GM18861 (cell line): ENCODE measurements around the gene UBR4.
"Not testable (repeated sequence)": the region's sequence is repeated elsewhere in the genome, so short reads cannot be mapped to it uniquely, and the experiment has no call there.

Source experiments
- ATAC-seq: cut with Tn5 transposase; IDR thresholded peaks from one replicate; pipeline ENCODE4 v1.9.1; 2021; ENCODE audit not compliant: unreplicated experiment

UBR4 gene

DNA sequence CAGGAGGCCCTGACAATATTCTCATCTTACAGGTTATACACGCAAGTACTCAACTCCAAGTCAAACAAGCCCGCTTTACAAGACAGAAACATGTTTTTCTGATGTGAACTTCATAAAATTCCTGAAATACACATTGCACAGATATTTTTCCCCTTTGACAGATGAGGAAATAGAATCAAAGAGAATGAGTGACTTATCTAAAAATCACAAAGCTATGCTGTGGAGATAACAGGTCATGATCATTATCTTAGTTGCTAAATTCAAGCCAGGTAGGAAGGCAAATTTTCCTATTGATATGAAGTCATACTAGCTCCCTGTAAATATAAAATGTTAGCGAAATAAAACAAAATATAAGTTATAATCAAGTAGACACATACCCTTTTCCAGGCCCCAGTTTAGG lies 18.3 kb downstream of the UBR4 start:
- ATAC-seq, result no peak

DNA sequence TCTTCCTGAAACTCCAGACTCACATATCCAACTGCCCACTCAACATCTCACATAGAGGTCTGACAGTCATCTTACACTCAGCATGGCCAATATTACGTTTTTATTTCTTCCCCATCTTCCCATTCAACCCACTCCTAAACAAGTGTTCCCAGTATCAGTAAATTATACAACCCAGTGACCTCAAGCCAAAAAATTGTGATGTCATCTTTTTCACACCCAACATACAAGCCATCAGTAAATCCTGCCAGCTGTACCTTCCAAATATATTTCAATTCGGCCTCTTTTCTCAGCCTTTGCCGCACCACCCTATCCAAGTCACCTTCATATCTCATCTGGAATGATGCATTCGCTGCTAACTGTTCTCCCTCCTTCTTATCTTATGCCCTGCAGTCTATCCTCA lies 19.6 kb downstream of the UBR4 start:
- ATAC-seq, result no peak

DNA sequence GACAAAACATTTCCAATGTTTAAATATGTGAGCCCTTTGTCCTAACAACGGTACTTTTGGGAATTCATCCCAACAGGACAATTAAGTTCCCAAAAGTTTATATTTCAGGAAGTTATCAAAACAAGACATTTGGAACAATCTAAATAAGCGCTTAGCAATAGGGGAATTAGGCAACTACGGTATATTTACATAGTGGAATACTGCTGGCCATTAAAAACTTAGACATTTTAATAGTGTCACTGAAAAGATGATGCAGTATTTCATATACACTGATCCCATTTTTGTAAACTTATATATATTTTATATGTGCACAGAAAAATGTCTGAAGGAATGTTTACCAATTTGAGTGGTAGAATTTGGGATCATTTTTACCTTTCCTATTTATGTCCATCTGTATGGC lies 20.8 kb downstream of the UBR4 start:
- no peak for ATAC-seq

DNA sequence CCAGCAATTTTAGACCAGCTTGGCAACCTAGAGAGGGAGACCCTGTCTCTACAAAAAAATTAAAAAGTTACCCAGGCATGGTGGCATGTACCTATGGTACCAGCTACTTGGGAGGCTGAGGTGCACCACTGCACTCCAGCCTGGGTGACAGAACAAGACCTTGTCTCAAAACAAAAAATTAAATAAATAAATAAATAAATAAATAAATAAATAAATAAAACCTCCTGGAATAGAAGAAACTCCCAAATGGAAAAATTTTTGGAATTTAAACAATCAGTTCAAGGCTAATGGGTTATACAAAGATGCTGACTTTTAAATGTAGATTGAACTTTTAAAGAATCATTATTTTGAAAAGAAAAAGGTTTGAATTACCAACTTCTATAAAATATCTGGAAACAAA lies 22.2 kb downstream of the UBR4 start:
- no peak for ATAC-seq

DNA sequence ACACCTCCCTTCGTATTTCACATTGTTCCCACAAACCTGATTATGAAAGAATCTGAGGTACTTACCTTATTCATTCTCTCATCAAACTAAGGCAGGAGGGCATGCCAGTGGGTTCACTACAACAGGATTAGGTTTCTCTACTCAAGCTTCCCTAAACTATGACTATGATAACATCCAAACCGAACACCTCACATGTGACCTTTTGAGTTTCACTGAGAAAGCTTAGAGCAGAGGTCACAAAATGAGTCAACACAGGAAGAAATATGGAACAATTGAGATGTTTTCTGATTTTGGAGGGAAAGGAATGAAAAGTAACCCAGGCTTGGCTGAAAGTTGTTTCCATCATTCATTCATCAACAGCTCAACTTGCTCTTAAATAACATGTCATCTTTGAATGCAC lies 24.1 kb downstream of the UBR4 start:
- ATAC-seq, result no peak

DNA sequence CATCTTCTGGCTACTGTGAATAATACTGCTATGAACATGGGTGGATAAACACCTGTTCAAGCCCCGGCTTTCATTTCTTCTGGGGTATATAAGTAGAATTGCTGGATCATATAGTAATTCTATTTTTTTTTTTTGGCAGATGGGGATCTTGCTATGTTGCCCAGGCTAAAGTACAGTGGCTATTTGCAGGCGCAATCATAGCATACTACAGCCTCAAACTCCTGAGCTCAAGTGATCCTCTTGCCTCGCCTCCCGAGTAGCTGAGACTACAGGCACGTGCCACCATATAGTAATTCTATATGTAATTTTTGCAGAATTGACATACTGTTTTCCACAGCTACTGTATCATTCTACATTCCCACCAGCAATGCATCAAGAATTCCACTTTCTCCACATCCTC lies 27.8 kb downstream of the UBR4 start:
- ATAC-seq, result no peak

DNA sequence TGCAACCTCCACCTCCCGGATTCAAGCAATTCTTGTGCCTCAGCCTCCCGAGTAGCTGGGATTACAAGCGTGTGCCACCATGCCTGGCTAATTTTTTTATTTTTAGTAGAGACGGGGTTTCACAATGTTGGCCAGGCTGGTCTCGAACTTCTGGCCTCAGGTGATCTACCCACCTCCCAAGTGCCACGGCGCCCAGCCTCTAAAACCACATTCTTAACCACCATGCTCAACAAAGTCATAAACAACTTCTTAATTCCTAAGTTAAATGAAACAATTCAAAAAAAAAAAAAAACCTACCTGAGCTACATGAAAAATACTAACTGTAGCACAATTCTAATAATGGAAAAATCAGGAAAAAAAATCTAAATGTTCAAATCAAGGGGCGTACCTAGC lies 29.8 kb downstream of the UBR4 start:
- not testable (repeated sequence) for ATAC-seq

DNA sequence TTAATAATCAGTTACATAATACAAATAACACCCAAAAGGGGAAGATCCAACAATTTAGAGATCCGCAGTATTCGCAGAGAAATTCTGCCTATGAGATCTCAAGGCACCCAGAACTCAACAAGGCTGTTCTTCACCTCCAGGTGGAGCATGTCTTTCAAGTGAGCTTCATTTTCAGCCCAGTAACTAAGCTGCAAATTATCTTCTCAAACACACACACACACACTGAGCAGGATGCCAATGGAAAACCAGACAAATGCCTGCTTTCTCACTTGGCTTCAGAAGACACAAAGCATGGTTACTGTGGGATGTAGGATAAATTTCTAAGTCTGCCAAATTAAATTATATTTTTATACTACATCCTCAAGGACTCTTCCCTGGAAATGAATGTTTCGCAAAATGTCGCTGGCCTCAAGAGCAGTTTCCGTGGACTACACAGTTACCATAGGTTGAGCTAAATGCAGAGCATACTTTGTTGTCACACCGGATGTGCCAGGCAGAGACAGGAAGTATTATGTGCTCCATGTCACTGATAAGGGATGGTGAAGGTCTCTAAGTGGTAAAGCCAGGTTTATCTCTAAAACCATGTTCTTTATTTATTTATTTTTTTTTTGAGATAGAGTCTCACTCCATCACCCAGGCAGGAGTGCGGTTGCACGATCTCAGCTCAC lies 30.3 kb downstream of the UBR4 start:
- no peak for ATAC-seq

DNA sequence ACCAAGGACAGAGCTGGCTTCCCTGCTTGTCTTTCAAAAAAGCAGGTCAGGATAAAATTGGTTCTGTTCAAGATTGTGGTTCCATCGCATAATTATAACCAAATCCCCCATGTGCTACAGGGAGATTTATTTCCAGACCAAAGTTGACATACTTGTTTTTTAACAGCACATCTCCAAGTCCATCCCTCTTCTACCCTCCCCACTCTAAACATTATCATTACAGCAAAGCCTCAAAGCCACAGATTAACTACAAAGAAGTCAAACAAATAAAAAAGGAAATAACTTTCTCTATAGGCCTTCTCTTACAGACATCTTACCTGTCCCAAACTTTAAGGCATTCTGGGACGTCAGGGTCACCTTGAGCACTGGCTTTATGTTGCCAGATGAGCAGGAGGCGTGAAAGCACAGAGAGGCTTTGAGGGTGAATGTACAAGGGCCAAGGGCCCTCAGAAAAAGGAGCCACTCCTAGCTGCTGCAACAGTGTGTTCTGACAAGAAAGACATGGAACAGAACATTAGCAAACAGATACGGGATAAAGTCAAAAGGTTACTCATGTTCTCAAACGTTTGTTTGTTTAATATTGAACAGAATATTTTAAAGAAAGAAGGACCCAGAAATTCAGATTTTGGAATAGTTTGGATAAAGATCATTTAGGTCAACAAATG lies 31.2 kb downstream of the UBR4 start:
- no peak for ATAC-seq

DNA sequence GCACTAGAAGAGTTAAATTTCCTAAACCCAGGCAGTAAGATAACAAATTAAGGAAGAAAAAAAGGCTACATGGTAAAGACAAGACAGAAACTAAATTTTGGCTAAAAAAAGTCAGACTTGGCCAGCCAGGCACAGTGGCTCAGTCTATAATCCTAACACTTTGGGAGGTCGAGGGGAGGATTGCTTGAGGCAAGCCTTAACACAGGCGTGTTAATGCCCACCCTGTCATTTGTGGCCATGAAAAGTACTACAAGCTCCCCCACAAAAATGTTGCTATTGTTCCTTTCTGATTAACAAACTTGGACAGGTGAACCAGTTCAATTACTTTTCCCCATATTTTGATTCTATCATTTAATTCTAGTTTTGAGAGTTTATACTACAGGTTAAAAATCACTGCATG lies 32.3 kb downstream of the UBR4 start:
- ATAC-seq, result no peak

DNA sequence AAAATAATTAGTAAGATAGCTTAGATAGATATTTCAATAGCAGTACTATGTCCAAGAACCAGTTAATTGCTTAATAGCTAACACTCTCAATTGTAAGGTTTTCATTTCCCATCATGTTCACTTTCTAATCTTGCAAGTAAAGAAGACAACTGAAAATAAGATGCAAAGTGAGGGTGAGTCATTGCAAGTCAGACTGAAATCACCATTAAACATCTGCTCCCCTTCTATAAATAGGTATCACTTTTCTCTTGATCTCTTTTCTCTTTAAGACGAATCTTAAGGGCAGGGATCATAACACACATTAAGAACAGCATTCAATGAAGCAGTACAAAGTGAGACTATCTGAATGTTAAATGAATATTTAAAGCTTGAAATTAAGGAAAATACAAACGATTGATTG lies 40.4 kb downstream of the UBR4 start:
- ATAC-seq, result peak; percentile 62

DNA sequence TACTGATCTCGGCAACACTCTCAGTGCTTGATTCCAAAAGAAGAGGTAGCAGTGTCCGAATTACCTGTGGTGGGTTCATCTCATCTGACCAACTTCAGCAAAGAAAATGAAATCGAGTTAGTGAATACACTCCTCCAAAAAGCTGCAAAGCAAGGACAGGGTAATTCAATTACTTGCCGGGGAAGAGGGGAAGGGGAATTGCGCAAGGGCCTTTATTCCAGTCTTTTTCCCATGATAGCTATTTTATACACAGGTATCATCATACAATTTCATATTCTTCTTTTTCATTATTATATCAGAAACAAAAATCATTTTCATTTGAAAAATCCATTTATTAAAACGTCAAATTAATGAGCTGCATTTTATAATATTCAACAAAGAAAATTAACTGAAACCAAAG lies 42.9 kb downstream of the UBR4 start:
- no peak for ATAC-seq

DNA sequence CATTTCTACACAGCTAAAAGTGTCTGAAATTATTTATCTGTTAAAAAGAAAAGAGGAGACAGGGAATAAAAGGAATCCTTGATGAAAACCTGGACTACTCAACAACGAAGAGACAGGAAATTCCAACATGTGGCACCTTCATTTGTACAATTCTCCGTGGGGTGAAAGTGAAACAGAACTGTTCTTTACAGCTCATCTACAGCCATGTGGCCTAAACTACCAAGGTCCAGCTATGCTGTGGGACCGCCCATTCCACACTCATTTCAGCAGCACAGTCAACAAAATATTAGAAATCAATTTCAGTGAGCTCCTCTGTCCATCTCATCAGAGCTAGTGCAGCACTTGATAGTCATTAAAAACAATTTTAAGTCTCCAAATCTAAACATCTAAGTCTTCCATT lies 44.0 kb downstream of the UBR4 start:
- ATAC-seq, result no peak

DNA sequence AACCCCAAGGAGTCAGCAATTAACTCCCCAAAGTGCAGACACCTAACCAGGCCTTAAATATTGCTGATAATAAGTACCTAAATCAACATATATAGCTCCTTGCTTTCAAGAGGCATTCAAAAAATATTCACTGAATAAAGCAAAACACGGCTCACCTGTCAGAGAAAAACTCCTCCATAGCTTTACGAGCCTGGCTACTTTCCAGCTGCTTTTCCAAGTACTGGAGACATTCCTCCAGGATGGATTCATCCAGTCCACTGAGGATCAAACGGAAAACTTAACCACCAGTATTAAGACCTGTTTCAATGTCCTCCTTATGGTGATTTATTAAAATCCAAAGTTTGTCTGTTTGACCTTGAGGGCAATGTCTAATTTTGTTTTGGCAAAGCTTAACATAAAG lies 44.6 kb downstream of the UBR4 start:
- ATAC-seq, result no peak

DNA sequence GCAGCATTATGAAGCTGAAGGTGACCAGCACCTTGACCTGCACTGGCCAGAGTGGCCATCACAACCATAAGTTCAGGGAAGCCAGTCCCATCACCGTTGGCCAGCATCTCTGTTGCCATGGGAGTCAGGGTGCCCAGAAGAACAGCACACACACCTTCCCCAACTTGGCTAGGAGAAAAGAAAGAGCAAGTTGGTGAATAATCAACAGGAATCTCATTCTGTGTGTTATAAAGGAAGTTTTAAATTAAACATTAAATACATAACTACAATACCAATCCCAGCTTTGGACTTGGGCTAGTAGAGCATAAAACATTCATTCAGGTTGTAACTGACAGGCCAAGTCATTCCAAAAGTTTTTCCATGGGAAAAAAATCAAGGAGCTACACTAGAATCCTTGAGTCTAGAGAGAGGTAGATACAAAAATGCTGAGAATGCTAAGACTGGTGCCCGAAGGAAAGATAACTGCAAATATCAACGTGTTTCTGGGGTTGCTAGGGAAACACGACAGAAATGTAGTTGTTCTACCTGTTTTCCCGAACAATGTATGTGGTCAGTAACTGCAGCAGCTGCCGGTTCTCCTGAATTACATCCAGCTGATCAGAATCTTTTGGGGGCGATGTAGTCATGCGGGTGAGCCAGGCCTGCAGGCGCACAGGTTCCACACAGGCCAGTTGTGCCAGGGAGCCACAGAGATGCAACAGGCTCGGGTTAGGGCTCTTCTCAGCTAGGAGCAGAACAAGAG lies 45.6 kb downstream of the UBR4 start:
- no peak for ATAC-seq

DNA sequence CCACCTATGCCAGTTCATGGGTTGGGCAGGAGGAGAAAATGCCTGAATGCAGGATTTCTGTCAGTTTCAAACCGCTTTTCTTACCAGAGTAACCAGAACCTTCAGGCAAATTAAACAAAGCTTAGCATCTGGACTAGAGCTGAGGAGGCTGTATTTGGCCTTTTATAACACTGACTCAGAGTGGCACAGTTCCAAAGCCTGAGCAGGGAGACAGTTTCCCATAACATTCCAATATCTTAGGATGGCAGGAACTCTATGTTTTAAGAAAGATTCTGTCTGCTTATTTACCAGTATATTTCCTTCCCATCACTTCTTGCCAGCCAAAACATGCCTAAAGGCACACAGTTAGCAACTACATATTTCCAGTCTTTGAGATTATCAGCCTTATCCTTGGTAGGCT lies 46.8 kb downstream of the UBR4 start:
- no peak for ATAC-seq

DNA sequence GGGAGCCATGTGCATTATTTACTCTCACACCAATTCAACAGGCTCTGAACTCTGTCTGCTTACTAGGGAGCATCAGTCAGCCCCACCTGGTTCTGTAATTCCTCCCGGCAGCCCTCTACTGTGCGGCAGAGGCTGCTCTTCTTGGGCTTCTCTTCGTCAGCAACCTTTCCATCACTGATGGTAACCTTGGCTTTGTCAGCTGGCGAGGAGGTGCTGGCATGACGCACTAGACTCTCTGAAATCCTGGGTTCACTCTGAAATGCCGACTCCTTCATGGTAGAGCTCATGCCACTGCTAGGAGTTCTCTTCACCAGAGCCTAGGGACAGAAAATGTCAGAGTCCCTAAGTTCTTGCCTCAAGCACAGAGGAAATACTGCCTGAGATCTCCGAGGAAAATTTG lies 49.2 kb downstream of the UBR4 start:
- no peak for ATAC-seq

DNA sequence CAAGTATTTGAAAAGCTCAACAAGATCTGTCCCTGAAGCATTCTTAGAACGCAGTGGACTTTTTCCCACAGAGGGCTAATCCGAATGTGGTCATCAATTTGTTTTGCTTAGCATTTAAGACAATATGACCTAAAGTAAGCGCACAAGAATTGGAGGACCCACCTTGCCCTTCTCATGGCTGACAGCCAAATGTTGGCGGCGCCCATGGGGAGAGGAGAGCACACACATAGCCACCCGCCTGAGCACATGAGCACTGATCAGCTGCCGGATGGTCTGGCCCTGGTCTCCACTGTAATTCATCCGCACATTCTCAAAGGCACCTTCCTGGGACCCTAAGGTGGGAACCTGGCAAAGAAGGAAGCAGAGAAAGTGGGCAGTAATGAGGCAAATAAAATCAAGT lies 52.4 kb downstream of the UBR4 start:
- no peak for ATAC-seq

DNA sequence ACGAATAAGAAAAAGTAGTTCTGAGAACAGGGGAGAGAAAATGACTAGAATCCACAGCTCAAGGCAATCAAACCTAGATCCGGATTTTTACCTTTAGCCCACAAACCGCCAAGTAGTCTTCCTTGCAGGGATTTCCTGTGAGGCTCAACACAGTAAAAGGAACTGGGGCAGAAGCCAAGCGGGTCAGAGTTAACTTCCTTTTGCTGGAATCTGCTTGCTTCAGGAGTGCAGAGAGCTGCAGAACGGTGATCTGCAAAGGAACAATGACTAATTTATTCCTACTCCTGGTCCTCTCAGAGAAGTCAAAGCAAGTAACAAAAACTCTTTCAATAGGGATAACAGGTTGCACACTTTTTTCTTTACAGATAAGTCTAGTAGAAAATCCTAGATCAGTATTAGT lies 53.4 kb downstream of the UBR4 start:
- ATAC-seq, result no peak

DNA sequence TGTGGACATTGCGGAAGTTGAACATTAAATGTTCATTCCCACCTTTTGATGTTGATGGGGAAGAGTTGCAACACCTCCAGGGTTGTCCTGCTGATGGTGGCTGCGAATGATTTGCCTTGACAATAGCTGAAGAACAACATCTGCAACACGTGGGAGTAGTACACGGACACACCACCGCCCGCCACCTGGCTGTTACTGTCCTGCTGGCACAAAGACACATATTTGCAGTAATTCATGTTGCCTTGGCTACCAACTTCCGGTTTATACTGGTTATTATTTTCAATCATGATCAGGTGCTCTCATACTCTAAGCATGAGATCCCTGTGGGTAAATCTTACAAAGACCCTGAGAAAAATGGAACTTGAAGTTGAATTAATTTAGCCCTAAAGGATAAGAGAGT lies 55.2 kb downstream of the UBR4 start:
- ATAC-seq, result no peak

DNA sequence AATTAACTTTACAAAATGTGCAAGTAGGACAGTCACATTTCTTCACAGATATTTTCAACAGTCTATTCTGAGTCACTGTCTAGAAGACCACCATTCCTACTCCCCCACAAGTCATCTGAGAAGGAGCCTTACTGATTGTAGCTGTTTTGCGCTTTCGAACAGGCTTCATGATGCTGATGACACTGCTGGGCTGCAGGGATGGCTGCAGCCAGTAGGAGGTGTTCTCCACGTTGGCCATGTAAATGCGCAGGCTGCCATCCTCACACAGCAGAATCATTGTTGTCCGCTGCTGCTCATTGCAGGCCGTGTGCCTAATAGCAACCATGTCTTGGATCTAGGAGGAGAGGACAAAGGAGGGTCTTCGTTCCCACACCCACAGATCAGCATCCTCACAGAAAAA lies 56.9 kb downstream of the UBR4 start:
- ATAC-seq, result no peak

DNA sequence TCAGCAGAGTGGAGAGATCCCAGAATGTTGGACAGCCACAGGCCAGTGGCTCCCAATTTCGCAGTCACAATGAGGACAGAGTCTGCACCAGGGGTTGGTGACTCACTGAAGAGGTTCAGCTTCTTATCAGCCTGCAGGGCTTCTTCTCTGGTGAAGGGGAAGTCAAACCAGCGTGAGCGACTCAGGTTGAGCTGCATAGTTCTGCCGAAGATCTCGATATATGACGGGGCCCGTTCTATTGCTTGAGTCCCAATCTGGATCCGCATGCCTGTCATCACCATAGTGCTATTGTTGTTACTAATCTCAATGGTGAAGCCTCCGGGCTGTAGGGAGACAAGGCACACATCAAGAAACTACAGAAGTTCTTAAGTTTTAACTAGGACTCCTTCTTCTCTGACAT lies 58.5 kb downstream of the UBR4 start:
- no peak for ATAC-seq
